ENCODE data around the gene RHCG. TPM values are rescaled to one million over a fixed set of nuclear protein-coding genes. Genes with fewer than 3 reads are reported as not detected.

The RHCG gene
- total RNA-seq, 2 donors from 2014 or later, result 0.48 to 0.67 TPM

- Histone ChIP-seq H3K9ac (ENCODE audit: low read depth in 2 of 2, low read length in 2 of 2) (no peak overlapping the region), H3K4me1 (no peaks in the 10 kb centered on the region), H3K27me3 (no peaks in the 10 kb centered on the region), H3K36me3 (no peaks in the 10 kb centered on the region), H3K9me3 (no peaks in the 10 kb centered on the region), H3K4me3 (no peak overlapping the region), H3K27ac (no peak overlapping the region)
- TF ChIP-seq, protein P1, sequence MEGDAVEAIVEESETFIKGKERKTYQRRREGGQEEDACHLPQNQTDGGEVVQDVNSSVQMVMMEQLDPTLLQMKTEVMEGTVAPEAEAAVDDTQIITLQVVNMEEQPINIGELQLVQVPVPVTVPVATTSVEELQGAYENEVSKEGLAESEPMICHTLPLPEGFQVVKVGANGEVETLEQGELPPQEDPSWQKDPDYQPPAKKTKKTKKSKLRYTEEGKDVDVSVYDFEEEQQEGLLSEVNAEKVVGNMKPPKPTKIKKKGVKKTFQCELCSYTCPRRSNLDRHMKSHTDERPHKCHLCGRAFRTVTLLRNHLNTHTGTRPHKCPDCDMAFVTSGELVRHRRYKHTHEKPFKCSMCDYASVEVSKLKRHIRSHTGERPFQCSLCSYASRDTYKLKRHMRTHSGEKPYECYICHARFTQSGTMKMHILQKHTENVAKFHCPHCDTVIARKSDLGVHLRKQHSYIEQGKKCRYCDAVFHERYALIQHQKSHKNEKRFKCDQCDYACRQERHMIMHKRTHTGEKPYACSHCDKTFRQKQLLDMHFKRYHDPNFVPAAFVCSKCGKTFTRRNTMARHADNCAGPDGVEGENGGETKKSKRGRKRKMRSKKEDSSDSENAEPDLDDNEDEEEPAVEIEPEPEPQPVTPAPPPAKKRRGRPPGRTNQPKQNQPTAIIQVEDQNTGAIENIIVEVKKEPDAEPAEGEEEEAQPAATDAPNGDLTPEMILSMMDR (IDR thresholded peaks at IDR 0.05), result no peak
- DNase-seq, result no peak
- intact Hi-C loops (cut with DNase I), result no loop called here
These were observed 35.6 kb upstream of the RHCG start for GRCh38 chr15:89531796-89532537.

DNA sequence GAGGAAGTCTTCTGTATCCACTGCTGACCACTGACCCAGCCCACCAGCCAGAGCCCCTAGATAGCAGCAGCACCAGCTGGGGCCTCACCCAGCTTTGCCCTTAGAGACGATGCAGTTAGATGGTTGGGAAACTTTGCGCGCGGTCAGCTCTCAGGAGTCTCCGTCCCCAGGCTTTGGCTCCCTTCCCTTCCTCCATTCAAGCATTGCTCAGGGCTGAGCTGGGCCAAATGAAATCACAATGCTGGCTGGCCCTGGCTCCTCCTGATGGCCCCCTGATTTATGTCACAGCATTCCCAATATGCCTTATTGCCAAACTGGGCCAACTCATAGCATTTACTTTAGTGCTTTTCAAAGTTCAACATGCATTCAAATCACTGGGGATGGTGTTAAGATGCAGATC, 34.6 kb upstream of the RHCG start:
- no peak overlapping the region for H3K9ac ChIP-seq (ENCODE audit: low read depth in 2 of 2, low read length in 2 of 2)
- no peak for DNase-seq
- H3K36me3 ChIP-seq, result no peaks in the 10 kb centered on the region
- intact Hi-C loops (cut with DNase I), result no loop called here
- no peaks in the 10 kb centered on the region for H3K27me3 ChIP-seq
- H3K9me3 ChIP-seq, result no peaks in the 10 kb centered on the region
- H3K4me3 ChIP-seq, result no peak overlapping the region
- no peaks in the 10 kb centered on the region for H3K4me1 ChIP-seq
- no peak overlapping the region for H3K27ac ChIP-seq
- TF ChIP-seq, protein P1 (IDR thresholded peaks at IDR 0.05), result no peak

DNA sequence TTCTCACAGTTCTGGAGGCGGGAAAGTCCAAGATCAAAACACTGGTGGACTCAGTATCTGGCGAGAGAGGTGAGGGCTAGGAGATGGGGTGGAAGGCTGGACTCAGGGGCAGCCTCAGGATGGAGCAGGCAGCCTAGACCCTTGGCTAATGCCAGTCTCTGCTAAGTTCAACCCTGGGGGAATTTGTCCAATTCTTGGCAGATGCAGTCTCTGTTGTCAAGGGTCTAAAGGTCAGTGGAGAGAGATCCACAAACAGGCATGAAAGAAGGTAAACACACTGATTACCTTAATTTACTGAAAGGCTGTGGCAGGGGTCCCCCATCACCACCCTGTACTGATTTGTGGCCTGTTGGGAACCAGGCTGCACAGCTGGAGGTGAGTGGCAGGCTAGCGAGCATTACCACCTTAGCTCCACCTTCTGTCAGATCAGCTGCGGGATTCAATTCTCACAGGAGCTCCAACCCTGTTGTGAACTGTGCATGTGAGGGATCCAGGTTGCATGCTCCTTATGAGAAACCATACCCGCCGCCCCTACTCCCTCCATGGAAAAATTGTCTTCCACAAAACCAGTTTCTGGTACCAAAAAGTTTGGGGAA, 32.5 kb upstream of the RHCG start:
- Histone ChIP-seq H3K36me3 (no peaks in the 10 kb centered on the region), H3K27me3 (no peaks in the 10 kb centered on the region), H3K9me3 (no peaks in the 10 kb centered on the region), H3K4me3 (no peak overlapping the region), H3K27ac (no peak overlapping the region), H3K4me1 (no peaks in the 10 kb centered on the region), H3K9ac (ENCODE audit: low read depth in 2 of 2, low read length in 2 of 2) (no peak overlapping the region)
- DNase-seq, result no peak
- intact Hi-C loops (cut with DNase I), result no loop called here
- TF ChIP-seq, protein P1 (IDR thresholded peaks at IDR 0.05), result no peak

DNA sequence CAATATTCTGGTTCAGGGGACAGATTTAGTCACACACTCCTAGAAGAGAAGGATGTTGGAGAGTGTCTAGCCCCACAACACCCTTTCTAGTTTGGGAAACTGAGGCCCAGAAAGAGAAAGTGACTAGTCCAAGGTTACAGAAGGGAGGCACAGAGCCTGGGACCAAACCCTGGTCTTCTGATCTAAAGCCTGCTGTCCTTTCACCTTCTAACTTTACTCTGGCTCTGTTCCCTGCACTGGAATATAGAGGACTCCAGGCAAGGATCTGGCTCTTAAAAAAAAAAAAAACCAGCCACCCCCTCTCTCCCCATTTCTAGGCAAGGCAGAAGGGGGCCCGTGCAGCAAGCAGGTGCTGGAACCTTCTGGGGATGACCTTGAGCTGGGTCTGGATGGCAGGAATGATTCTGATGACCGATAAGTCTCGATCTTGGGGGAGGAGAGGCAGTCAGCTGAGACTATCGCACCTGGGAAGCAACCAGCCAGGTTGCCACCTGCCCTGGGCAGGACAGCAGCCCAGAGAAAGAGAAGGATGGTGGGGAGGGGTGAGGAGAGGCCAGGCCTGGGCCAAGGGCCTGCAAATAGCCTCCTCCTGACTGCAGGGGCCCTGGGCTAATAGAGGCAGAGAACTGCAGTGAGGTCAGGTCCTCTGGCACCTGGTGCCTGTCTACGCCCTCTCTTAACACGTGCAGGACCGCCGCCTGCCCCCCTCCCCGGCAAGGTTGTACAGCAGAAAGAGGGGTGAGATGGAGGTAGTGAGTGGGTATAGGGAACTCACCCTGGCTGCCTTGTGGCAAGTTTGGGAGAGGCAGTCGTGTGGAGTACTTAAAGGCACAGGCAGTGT, 30.4 kb upstream of the RHCG start:
- Histone ChIP-seq H3K9me3 (no peaks in the 10 kb centered on the region), H3K4me1 (no peaks in the 10 kb centered on the region), H3K36me3 (no peaks in the 10 kb centered on the region), H3K9ac (ENCODE audit: low read depth in 2 of 2, low read length in 2 of 2) (no peak overlapping the region), H3K27me3 (no peaks in the 10 kb centered on the region), H3K4me3 (no peak overlapping the region), H3K27ac (no peak overlapping the region)
- no peak for DNase-seq
- TF ChIP-seq, protein P1 (IDR thresholded peaks at IDR 0.05), result no peak
- intact Hi-C loops (cut with DNase I), result no loop called here

DNA sequence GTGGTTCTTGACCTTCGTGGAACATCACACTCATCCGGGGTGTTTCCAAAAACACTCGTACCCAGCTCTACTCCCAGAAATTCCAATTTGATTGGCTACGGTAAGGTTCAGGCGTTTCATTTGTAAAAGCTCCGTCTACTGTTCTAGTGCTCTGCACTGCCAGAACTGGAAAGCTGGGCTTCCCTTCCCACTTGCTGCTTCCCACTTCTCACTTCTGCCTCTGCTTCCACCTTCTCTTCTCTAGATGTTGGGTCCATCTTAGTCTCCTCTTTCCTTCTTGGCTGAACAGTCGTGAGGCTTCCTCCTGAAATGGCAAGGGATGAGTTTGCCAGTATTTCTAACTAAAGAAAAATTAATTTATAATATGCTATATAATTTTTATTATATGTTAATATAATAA, 29.8 kb upstream of the RHCG start:
- no peak for DNase-seq
- no peaks in the 10 kb centered on the region for H3K9me3 ChIP-seq
- H3K27me3 ChIP-seq, result no peaks in the 10 kb centered on the region
- no peak overlapping the region for H3K27ac ChIP-seq
- intact Hi-C loops (cut with DNase I), result no loop called here
- H3K4me3 ChIP-seq, result no peak overlapping the region
- TF ChIP-seq, protein P1 (IDR thresholded peaks at IDR 0.05), result no peak
- H3K4me1 ChIP-seq, result no peaks in the 10 kb centered on the region
- no peaks in the 10 kb centered on the region for H3K36me3 ChIP-seq
- H3K9ac ChIP-seq (ENCODE audit: low read depth in 2 of 2, low read length in 2 of 2), result no peak overlapping the region
